B cell (primary cell): ENCODE results near the gene LIPF. TPM values are rescaled to one million over a fixed set of nuclear protein-coding genes. Genes with fewer than 3 reads are reported as not detected.

Experiments
- ATAC-seq: fragments of 200-7000 bp; cut with Tn5 transposase; one replicate; pipeline ENCODE4 v1.10.0; 2021; ENCODE audit warnings: low read depth, mild to moderate bottlenecking, moderate number of reproducible peaks, moderate library complexity
- CTCF ChIA-PET: fragments of 350-600 bp; sonication (Branson Sonifier 250); formaldehyde crosslinking; loops from one replicate; lab custom pipeline; 2021; ENCODE audit warnings: antibody characterized with exemption, inconsistent platforms; lab: Charles Lee
- POLR2A ChIA-PET: fragments of 350-600 bp; sonication (Branson Sonifier 250); formaldehyde crosslinking; loops from one replicate; lab custom pipeline; 2021; ENCODE audit warnings: antibody characterized with exemption; lab: Charles Lee
- DNase-seq: peaks from one replicate; pipeline ENCODE4 v3.0.0; 2013
- H2AFZ ChIP-seq: 2 replicates; pipeline ENCODE4 v1.6.1; 2012; ENCODE audit warnings: mild to moderate bottlenecking, low read depth, low read length; ENCODE audit not compliant: insufficient read depth, poor library complexity, severe bottlenecking
- H3K27ac ChIP-seq, 2 donors: 1 replicate in 1 of 2; 2 replicates in 1 of 2; pipeline ENCODE4 v1.5.1; 2012 to 2013; ENCODE audit warnings: low read length in 2 of 2, mild to moderate bottlenecking in 2 of 2, moderate library complexity in 1 of 2
- H3K27me3 ChIP-seq, 4 experiments: fragments of 200-600 bp in 1 of 4; sonication (generic) in 1 of 4; replicated peaks in 1 of 4; 1 replicate in 2 of 4; 2 replicates in 2 of 4; pipeline versions ENCODE4 v1.6.1 to v1.7.0; 2013 to 2016; ENCODE audit warnings: low read length in 3 of 4, mild to moderate bottlenecking in 2 of 4, mixed read lengths in 1 of 4, moderate library complexity in 1 of 4; ENCODE audit not compliant: insufficient read depth in 4 of 4, control insufficient read depth in 3 of 4; ENCODE audit errors: control extremely low read depth in 1 of 4
- H3K36me3 ChIP-seq, 2 experiments: replicated peaks in 1 of 2; 1 replicate in 1 of 2; 2 replicates in 1 of 2; pipeline versions ENCODE4 v1.6.1 to v1.7.1; 2013; ENCODE audit warnings: low read length in 1 of 2; ENCODE audit not compliant: insufficient read depth in 2 of 2, control insufficient read depth in 1 of 2; ENCODE audit errors: control extremely low read depth in 1 of 2, extremely low read depth in 1 of 2
- H3K4me1 ChIP-seq, 2 donors: fragments of 200-600 bp in 1 of 2; sonication (generic) in 1 of 2; 1 replicate in 1 of 2; 2 replicates in 1 of 2; pipeline versions ENCODE4 v1.5.1 to v1.6.1; 2013 to 2017; ENCODE audit warnings: low read length in 2 of 2; ENCODE audit not compliant: control insufficient read depth in 2 of 2, insufficient read depth in 2 of 2
- H3K4me2 ChIP-seq: replicated peaks from 2 replicates; pipeline ENCODE3; 2012; ENCODE audit warnings: mild to moderate bottlenecking, low read depth, low read length; ENCODE audit not compliant: poor library complexity, severe bottlenecking
- H3K4me3 ChIP-seq, 5 experiments: fragments of 200-600 bp in 1 of 5; sonication (generic) in 1 of 5; 1 replicate in 3 of 5; 2 replicates in 2 of 5; pipeline versions ENCODE4 v1.5.1 to v1.7.0; 2011 to 2016; ENCODE audit warnings: low read length in 4 of 5, mild to moderate bottlenecking in 4 of 5, low read depth in 2 of 5, control low read depth in 1 of 5, moderate library complexity in 1 of 5; ENCODE audit not compliant: insufficient read depth in 1 of 5; ENCODE audit errors: control extremely low read depth in 1 of 5, extremely low read depth in 1 of 5
- H3K79me2 ChIP-seq: fragments of 200-600 bp; sonication (generic); one replicate; pipeline ENCODE4 v1.6.0; 2016; ENCODE audit warnings: low read length; ENCODE audit not compliant: control insufficient read depth, insufficient read depth
- H3K9ac ChIP-seq: fragments of 200-600 bp; sonication (generic); 2 replicates; pipeline ENCODE4 v1.6.1; 2017; ENCODE audit warnings: mild to moderate bottlenecking, low read length, moderate library complexity
- H3K9me3 ChIP-seq, 3 donors: one replicate each; pipeline versions ENCODE4 v1.6.1 to v1.7.1; 2013; ENCODE audit warnings: low read length in 2 of 3; ENCODE audit not compliant: control insufficient read depth in 2 of 3, insufficient read depth in 1 of 3; ENCODE audit errors: control extremely low read depth in 1 of 3
- H4K20me1 ChIP-seq: 2 replicates; pipeline ENCODE4 v1.6.0; 2012; ENCODE audit warnings: mild to moderate bottlenecking, low read length; ENCODE audit not compliant: insufficient read depth, control insufficient read depth, poor library complexity, severe bottlenecking
- H3K27ac Mint-ChIP-seq: one replicate; pipeline ENCODE4 v1.8.0; 2021; ENCODE audit warnings: mixed read lengths
- H3K27me3 Mint-ChIP-seq: one replicate; pipeline ENCODE4 v1.8.0; 2021; ENCODE audit warnings: mixed read lengths
- H3K4me1 Mint-ChIP-seq: one replicate; pipeline ENCODE4 v1.8.0; 2021; ENCODE audit warnings: mixed read lengths
- H3K4me3 Mint-ChIP-seq: one replicate; pipeline ENCODE4 v1.8.0; 2021; ENCODE audit warnings: mixed read lengths
- H3K9me3 Mint-ChIP-seq: one replicate; pipeline ENCODE4 v1.8.0; 2022; ENCODE audit warnings: mixed read lengths; ENCODE audit not compliant: insufficient read depth
- CTCF ChIP-seq: fragments of 200-600 bp; IDR thresholded peaks from one replicate; pipeline ENCODE4 v1.8.0; 2022; ENCODE audit warnings: antibody characterized with exemption, mild to moderate bottlenecking
- EZH2 ChIP-seq: IDR thresholded peaks from 2 replicates; pipeline ENCODE4 v1.6.1; 2012; ENCODE audit warnings: borderline replicate concordance, low read depth, mild to moderate bottlenecking, moderate library complexity, low read length; ENCODE audit not compliant: insufficient read depth, poor library complexity, severe bottlenecking
- WGBS: methylation state at CpG from one replicate; pipeline ENCODE4 v1.1.5; 2013; ENCODE audit warnings: missing lambda C conversion rate; ENCODE audit not compliant: insufficient coverage; 5-methylcytosine and 5-hydroxymethylcytosine counted together
- intact Hi-C: fragments of 100-400 bp; cut with micrococcal nuclease; formaldehyde crosslinking; loops from one replicate; pipeline ENCODE4 v1.10.0; 2022
- polyA plus RNA-seq: library from polyadenylated mRNA; depleted of rRNA; stranded (reverse); fragments of >200 nt; gene quantifications from 2 replicates; pipeline ENCODE4 v1.2.3, GENCODE V29; 2012
- total RNA-seq, 2 donors: library from RNA; stranded (reverse); fragments of 120-200 nt in 1 of 2; gene quantifications; 1 replicate in 1 of 2; 2 replicates in 1 of 2; pipeline versions ENCODE4 v1.2.3 to v1.2.4, GENCODE V29; 2013 to 2022

LIPF gene
- total and polyA plus RNA-seq, 2 donors (not counting 1 experiment from before 2014, with no cell fraction given), result not detected

- ATAC-seq (no peak), DNase-seq (no peak)
- no peak overlapping the region for H2AFZ ChIP-seq
- no peaks in the 10 kb centered on the region for H3K27me3 ChIP-seq
- ChIA-PET CTCF (no interaction called here), POLR2A (no interaction called here)
- Mint-ChIP-seq H3K27ac (no peak overlapping the region), H3K4me1 (no peaks in the 10 kb centered on the region), H3K4me3 (no peak overlapping the region), H3K27me3 (no peaks in the 10 kb centered on the region), H3K9me3 (no peaks in the 10 kb centered on the region)
- H3K79me2 ChIP-seq, result no peaks in the 10 kb centered on the region
- no peak overlapping the region for H3K9ac ChIP-seq
- peaks cover 0 to 1% (median 0%) of the 10 kb centered on the region in 3 donors for H3K9me3 ChIP-seq
- TF ChIP-seq EZH2, result no peak
- no peak for TF ChIP-seq CTCF
- no peaks in the 10 kb centered on the region for H4K20me1 ChIP-seq
- no CpG with 5 or more reads among the region's 1 CpG for WGBS
- no peak overlapping the region for H3K4me2 ChIP-seq
- intact Hi-C loops, result no loop called here
- H3K4me1 ChIP-seq, result no peaks in the 10 kb centered on the region
- H3K4me3 ChIP-seq, result no peak overlapping the region
- H3K27ac ChIP-seq, result no peak overlapping the region
- no peaks in the 10 kb centered on the region for H3K36me3 ChIP-seq
Observed at GRCh38 chr10:88617772-88618300, 46.4 kb upstream of the LIPF start.

GRCh38 chr10:88618496-88618895 lies 45.7 kb upstream of the LIPF start:
- no peaks in the 10 kb centered on the region for H3K36me3 ChIP-seq
- no peak overlapping the region for H3K27ac ChIP-seq
- H4K20me1 ChIP-seq, result no peaks in the 10 kb centered on the region
- Mint-ChIP-seq H3K27ac (no peak overlapping the region), H3K27me3 (no peaks in the 10 kb centered on the region), H3K4me3 (no peak overlapping the region), H3K9me3 (no peaks in the 10 kb centered on the region), H3K4me1 (no peaks in the 10 kb centered on the region)
- H3K4me2 ChIP-seq, result no peak overlapping the region
- CTCF ChIA-PET, result no interaction called here
- H2AFZ ChIP-seq, result no peak overlapping the region
- intact Hi-C loops, result no loop called here
- no peaks in the 10 kb centered on the region for H3K4me1 ChIP-seq
- no peak for TF ChIP-seq CTCF
- TF ChIP-seq EZH2, result no peak
- DNase-seq (no peak), ATAC-seq (no peak)
- H3K4me3 ChIP-seq, result no peak overlapping the region
- H3K9ac ChIP-seq, result no peak overlapping the region
- no peaks in the 10 kb centered on the region for H3K27me3 ChIP-seq
- H3K9me3 ChIP-seq, result peaks cover 0 to 1% (median 0%) of the 10 kb centered on the region in 3 donors
- POLR2A ChIA-PET, result no interaction called here
- WGBS, result 86% methylated on average over 1 of the region's 1 CpG
- no peaks in the 10 kb centered on the region for H3K79me2 ChIP-seq
